UCSD-AML1 (cell line): Measurements from ENCODE around the gene GCC2.
"Not testable (repeated sequence)": the region's sequence is repeated elsewhere in the genome, so short reads cannot be mapped to it uniquely, and the experiment has no call there.

ENCODE experiments used
- DNase-seq: peaks from one replicate; lab custom pipeline; 2025; ENCODE audit not compliant: unreplicated experiment; lab: John Stamatoyannopoulos, UW

Gene GCC2

DNA sequence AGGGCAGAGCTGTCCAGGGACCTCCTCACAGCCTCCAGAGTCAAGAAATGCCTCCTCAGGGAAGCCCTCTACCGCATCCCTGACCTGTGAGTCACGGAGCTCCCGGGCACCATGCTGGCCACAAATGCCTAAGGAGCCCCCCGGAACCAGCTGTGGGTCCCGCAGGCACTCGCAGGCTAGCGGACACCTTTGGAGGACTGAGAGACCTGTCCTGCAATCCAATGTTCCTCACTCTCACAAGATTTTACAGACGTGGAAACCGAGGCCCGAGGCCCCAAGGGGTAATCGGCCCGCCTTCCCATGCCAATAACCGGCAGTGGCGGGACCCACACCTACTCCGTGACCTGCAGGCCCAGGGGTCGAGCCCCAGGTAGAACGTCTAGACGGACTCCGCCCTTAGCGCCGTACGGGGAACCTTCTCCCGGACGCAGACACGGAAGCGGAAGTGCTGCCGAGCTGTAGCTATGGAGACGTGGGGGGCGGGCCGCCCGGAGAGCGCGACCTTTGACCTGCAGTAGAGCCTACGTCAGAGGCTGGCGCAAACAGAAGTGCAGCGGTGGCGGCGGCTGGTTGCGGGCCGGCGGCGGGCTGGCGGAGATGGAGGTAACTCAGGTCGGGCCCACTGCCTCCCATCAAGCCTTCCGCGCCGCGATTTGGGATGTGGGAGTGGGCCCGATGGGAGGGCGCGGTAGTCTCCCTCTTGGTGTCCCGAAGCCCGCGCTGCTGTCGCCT lies at the start of gene GCC2:
Gene GCC2 (plus strand): TSS at position 529 of the 732 bp plus-strand sequence. CDS start 69 bp downstream, at position 598.
- peak; percentile 94 for DNase-seq

DNA sequence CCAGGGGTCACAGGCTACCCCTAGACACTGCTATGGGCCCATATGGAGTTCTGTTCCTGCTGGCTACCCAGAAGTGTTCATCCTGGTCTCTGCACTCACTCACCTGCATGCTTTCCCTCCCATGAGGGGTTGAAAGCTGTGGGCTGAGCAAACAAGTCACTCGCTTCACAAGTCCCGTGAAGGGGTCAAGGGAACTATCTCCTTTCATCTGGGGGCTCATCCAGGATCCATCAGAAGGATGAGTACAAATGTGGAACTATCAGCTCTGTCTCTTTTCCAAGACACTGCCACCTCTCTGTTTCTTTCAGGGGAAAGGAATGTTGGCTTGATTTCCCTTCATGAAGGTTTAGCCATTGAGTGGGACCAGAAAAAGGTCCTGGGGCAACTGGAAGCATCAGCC lies 49.5 kb upstream of the GCC2 start:
- no peak for DNase-seq

DNA sequence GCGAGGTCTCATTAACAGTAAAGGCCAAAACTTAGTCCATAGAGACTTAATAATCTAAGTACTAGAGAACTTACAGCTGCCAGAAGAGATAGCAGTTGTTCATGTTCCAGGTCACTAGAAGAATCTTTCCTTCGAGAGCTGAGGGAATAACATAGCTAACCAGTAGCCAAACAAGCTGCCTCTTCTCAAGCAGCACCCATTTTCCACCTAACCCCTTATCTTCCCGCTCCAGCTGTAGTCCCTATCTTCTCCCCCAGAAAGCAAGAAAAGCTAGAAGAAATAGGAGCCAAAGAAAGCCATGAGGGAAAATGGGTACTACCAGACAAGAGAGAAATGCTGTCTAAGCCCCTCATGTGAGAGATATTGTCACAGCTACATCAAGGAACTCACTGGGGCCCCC lies 47.2 kb upstream of the GCC2 start:
- no peak for DNase-seq

DNA sequence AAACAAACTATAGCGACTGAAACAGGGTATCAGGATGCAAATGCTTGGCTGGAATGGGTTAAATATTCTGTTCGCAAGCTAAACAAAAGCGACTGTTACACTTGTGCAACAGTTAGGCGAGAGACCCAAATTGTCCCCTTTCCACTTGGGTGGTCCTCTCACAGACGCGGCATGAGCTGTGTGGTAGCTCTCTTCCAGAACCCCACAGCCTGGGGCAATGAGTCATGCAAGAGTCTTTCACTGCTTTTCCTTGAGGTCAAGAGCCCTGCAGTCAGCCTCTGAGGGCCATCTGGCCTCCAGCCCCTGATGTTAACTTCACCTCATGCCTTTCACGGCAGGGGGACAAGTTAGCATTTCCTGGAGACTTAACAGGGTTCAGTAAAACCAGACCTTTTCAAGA lies 45.5 kb upstream of the GCC2 start:
- no peak for DNase-seq

DNA sequence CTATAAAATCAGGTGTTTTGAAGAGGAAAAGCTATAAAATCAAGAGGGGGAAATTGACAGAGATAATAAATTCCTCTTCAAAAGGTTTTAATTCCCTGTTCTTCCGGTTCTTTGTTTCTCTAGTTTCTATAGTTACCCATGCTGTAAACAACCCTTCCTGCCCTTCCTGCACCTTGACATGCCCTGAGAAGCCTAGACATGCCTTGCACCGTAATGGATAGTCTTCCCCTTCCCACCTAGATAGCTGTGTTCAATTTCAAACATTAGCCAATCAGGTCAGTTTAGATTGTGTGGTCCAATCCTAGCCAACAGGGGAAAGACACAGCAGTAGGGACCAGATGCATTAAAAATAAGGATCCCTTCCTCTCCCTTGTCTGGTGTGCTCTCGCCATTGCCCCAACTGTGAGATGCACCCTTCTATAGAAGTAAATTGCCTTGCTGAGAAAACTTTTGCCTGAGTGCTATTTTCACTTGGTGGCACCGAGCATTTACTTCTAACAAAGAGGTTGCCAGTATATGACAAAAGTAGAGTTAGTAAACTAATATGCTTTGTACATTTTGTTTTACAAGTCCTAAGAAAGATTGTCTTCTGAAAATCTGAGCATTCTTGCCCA lies 44.1 kb upstream of the GCC2 start:
- no peak for DNase-seq

DNA sequence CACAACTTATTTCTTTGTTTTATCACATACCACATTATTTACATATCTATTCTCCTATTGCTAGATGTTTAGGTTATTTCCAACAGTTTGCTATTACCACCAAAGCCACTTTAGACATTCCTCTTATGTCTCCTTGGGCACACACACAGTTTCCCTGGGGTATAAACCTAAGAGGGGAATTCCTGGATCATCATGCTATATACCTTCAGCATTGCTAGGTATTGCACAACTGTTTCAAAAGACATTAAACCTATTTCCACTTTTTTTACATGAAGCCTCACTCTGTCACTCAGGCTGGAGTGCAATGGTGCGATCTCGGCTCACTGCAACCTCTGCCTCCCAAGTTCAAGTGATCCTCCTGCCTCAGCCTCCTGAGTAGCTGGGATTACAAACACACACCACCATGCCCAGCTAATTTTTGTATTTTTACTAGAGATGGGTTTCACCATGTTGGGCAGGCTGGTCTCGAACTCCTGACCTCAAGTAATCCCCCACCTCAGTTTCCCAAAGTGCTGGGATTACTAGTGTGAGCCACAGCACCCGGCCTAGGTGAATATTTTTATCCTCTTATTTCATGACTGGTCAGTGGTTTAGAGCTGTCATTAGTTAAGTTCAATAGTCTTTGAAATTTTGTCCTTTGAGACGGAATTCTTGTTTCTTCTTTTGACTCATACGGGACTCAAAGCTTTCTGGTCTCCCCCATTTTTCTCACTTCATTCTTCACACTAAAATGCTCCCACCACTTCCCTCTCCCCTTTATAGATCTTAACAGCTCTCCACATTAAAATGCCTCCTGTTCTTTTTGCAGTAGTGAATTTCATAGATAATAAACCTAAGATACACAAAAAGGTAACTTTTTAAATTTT lies 40.9 kb upstream of the GCC2 start:
- DNase-seq = no peak

GRCh38 chr2:108409768-108410167 lies 39.2 kb upstream of the GCC2 start:
- no peak for DNase-seq

- DNase-seq = no peak
Measured at GRCh38 chr2:108412995-108413710, 35.9 kb upstream of the GCC2 start.

DNA sequence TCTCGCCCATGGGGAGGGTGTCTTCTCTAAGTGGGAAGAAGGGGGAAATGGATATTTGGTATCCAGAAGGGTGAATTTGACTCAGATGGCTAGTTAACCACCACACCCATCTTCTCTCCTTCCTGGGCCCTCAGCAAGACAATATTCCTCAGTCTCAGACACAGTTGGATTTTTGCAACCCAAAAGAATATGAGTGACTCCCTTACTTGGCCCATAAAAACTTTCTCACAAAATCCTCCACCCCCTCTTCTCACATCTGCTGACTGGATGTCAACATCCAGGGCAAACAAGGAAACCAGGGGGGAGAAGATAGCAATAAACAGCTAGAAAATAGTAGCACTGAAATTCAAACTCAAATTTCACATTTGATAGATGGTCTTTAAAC lies 35.3 kb upstream of the GCC2 start:
- no peak for DNase-seq

- DNase-seq = no peak
Measured at GRCh38 chr2:108414256-108414876, 34.6 kb upstream of the GCC2 start.

DNA sequence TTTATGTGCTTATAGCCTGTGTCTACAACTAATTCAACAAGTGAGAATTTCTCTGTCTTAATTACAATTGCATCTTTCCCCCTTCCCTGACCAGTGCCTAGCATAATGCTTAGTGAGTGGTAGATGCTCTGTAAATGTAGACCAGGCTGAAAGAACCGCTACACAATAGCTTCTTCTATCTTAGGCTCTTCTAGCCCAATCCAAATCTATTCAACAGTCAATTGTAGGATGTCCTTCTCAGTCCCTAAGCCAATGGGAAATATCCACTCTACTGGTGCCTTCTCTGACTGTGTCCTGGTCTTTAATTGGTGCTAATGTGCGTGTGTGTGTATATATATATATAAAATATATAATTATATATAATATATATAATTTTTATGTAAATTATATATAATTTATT lies 34.1 kb upstream of the GCC2 start:
- no peak for DNase-seq

DNA sequence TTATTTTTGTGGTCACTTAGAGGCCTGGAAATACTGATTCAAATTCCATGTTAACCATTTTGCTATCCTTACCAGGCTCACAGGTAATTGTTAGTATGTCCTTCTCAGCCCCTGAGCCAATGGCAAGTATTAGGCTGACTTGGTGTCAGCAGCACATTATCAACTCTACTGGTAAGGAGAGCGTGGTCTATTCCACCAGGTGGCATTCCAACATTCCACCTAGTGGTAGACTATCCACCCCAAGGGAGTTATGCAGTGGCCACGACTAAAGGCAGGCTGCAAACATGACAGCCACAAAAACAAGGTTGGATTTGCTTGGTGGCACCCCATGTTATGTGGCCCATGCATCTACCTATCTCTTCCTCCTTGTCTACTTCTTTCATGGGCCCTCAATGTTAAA lies 31.8 kb upstream of the GCC2 start:
- DNase-seq = no peak

GRCh38 chr2:108418416-108418815 lies 30.6 kb upstream of the GCC2 start:
- no peak for DNase-seq

DNA sequence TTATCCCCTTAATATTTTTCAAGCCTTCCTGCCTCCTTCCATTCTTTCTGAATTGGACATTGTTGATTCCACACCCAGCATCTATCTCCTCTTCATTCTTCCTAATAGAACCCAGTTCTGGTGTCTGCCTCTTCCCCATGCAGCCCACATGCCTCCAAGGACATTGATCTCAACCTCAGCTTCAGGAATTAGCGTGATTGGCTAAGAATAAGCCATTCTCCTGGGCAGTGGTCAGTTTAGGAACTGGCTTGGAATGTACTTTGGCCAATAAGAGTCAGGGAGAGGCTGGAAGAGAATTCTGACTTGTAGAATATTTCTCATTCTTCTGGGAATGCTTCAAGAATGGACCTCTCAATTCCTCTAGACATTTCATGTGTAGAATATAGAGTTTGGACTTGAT lies 25.9 kb upstream of the GCC2 start:
- no peak for DNase-seq

- no peak for DNase-seq
Measured at GRCh38 chr2:108423502-108424251, 25.3 kb upstream of the GCC2 start.

DNA sequence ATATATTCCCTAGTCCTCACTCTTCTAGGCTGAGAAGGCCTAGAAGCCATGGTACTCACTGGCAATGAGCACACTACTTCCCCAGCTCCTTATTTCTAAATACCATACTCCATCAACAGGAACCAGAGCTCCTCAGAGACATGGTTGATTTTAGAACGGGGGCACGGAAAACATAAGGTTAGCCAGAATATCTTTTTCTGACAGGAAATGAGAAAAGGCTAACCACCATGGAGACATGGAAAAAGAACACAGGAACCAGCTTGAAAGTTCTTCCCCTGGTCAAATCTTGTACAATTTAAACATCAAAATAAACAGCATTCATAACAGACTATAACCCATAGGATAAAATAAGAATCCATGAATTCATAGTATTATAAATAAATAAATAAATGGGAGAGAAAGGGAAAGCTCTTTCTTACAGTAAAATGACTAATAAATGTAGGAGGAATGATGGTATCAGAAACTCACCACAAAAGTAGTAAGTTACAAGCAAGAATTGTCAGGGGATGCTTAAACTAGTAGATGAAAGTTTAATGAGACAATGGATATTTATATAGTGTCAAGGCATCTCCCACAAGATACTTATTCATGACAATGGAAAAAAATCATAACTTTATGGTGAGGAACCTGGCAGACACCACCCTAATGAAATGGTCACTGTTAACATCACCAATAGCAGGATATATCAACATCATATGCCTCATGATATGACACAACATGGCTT lies 20.6 kb upstream of the GCC2 start:
- no peak for DNase-seq

GRCh38 chr2:108435578-108435977 lies 13.4 kb upstream of the GCC2 start:
- DNase-seq = not testable (repeated sequence)

DNA sequence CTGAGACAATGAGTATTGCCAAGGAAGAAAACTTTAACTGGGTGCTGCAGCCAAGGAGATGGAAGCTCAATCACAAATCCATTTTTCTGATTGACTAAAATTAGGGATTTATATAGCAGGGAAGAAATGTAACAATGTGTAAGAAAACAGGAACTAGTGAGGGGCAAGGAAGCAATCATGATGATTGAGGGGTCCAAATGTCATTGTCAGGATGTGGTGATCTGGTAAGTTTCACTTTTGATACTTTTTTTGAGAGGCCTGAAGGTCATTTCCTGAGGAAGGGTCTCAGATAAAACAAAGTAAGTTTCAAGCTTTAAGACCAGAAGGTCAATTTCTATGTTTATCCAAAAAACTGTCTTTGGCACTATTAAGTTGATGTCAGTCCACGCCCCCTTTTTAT lies 12.0 kb upstream of the GCC2 start:
- no peak for DNase-seq

- DNase-seq = no peak
Measured at GRCh38 chr2:108441712-108442111, 7.3 kb upstream of the GCC2 start.
